HG02943 (cell line): ENCODE results near the gene ZBTB21.

Source experiments
- ATAC-seq: cut with Tn5 transposase; IDR thresholded peaks from one replicate; pipeline ENCODE4 v1.9.1; 2021; ENCODE audit warnings: mild to moderate bottlenecking, low read depth, moderate library complexity; ENCODE audit not compliant: unreplicated experiment

Gene ZBTB21

DNA sequence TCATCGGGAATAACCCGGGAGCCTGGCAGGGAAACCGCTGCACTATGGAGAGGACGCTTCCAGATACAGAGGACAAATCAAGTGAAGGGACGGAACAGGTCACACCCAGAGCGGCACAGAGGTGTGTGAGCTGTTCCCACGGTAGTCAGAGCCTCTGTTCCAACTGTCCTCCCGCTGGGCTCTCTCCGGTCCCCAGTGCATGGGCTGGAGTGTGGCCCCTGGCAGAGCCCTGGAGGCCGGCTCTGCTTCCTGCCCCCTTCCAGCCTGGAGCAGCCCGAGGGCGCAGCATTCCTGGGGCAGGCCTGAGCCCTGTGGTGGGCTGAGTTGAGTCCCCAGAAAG is 11.9 kb upstream of the ZBTB21 start:
- no peak for ATAC-seq

GRCh38 chr21:42021371-42022090 is 11.4 kb upstream of the ZBTB21 start:
- no peak for ATAC-seq

GRCh38 chr21:42019706-42020105 is 9.5 kb upstream of the ZBTB21 start:
- no peak for ATAC-seq

DNA sequence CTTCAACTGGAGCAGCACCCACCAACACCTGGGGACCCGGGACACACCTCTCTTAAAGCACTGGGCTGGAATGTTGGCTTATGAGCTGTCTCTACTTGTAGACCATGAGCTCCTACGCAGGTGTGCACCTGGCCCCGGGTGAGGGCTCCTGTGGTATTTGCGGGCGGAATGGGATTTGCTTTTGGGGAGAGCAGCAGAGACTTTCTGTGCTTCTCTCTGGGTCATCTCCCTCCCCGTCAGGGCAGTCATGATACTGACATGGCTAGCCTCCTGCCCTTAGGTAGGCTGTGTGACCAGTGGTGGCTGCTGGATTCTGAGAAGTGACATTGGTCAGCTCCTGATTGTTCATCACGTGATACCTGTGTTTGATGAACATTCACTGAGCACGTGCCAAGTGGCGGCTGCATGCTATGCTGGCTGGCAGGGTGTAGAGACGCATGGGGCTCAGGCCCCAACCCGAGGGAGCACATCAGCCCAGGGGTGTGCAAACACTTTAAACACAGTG is 9.0 kb upstream of the ZBTB21 start:
- no peak for ATAC-seq

GRCh38 chr21:42017022-42017421 is 6.9 kb upstream of the ZBTB21 start:
- ATAC-seq: no peak

- ATAC-seq: no peak
Observed at GRCh38 chr21:42016364-42016985, 6.3 kb upstream of the ZBTB21 start.

DNA sequence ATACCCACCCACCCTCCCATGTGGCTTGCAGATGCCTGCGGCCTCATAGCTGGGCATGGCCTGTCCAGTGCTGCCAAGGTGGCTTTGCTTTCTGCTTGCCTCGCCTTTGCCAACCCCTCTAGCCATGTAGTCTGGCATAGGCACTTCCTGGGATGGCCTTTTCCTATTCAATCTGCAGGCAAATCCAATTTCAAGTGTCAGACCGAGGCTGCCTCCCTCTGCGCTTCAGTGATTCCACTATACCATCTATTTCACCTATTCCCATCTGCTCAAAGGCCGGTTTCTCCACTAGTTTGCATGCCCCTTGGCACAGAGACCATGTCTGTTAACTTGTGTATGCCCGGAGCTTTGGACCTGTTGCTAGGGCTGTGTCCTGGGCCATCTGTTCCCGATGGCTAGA is 3.8 kb upstream of the ZBTB21 start:
- ATAC-seq: no peak

DNA sequence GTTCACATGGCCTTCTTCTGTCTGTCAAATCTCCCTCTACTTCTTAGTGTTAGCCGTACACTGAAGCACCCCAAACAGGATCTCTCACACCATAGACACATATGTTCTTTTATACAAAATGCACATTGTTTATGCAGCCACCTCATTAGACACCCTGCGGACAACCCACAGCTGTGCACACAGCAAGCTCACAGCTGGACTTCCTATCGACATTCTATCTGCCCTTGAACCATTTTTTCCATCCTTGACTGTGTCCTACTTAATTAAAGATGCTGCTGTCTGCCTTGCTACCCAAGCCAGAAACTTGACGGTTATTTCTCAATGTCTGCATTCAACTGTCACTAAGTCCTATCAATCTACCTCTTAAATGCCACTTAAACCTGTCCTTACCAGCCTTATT is 3.2 kb upstream of the ZBTB21 start:
- ATAC-seq: no peak

DNA sequence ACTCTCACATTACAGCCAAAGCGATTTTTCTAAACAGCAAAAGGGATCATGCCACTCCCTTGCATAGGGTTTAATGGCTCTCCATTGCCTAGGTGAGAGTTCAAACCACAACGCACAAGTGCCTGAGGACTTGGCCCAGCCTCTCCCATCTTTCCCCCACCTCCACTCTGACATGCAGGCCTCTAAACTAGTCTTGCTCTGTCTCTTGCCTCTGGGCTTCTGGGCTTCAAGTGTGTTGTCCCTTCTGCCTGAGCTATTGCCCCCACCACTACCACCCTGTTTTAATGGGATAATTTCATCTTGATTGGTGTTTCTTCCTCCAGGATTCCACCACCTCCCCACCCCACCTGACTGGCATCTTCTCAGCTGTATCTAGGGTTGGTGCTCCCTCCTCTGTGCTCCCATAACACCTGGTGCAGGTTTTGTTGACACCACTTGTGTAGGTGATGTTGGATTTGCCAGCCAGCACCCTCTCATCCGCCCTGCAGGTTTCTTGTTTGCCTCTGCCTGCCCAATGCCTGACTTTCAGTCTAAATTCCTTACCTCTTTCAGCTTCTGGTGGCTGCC is 2.7 kb upstream of the ZBTB21 start:
- no peak for ATAC-seq

DNA sequence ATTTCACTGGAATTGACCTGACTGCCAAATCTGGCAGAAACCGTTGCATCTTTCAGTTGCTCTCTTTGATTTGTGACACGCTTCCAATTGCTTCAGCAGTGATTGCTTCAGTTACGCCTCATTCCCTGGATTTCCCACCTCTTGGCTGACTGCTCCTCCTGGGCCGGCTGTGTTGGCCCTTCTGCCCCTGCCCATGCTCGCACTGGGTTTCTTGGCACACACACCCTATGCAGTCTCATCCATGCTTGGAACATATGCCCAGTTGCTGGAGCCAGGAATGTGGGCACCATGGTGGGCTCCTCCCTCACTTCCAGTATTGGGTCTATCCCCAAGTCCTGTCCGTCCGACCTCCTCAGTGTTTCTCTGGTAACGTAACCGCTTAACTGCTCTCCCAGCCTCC is 2.2 kb upstream of the ZBTB21 start:
- no peak for ATAC-seq

DNA sequence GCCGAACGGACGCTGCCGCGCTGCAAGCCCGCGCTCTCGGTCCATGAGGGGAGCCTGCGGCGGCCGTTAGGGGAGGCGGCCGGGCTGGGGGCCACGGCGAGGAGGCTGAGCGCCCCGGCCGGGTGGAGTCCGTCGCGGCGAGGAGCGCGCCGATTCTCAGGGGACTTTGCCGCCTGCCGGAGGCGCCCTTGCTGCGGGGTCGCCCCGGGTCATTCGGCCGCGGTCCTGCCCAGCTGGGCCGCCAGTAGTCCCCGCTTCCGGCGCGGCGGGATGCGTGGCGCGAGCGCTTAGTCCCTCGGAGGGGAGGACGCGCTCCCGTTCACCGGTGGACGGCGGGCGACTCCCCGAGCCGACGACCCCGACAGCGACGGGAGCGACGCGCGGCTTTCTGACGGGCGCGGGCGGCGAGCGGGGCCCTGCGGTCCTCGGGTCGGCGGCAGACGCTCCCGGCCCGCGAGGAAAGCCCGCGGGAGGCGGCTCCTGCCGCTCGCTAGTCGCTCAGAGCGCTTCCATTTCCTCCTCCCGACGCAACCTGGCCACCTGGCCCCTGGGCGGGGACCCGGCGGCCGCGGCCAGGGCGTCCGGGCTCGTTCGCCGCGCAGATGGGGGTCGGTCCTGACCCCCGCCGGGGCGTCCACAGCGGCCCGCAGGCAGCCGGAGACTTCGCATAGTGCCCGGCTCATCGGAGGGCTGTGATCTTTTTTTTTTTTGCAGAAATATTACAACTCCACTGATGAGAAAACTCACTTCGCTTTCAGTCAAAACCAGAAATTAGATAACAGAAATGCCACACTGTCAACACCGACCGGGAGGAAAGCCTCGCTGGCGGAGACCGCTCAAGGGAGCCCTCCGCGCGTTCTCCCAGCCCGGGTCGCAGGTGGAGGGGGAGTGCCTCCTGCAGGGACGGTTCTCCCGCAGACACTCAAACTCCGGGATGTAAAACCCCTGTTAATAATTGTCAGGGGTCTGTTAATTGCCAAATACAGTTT is 641 bp upstream of the ZBTB21 start:
- ATAC-seq: peak; percentile 19

- peak; percentile 31 for ATAC-seq
Observed at GRCh38 chr21:42009018-42009830, 936 bp downstream of the ZBTB21 start.

DNA sequence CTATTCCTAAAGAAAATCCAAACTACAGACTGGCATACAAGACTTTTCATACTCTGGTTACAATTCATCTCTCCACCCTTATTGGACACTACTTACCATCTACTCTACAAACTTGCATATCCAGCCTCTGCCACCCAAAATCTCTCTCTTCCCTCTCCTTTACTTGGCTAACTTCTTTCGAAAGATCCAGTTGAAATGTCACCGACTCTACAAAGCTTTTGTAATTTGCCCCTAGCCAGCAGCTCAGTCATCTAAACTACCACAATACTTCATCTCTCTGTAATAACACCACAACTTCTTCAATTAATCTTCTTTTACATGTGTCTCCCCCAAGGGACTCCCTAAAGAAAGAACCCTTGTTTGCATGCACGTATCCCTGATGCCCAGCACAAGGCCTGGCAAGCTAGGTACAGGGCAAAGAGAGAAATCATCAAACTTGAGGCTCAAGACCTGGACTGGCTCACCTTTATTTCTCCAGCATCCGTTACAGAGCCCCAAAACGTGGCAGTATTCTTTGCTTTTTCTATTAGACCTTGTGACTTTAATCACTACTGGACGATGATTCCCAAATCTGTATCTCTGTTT is 2.7 kb downstream of the ZBTB21 start:
- no peak for ATAC-seq

- no peak for ATAC-seq
Observed at GRCh38 chr21:42006765-42007164, 3.4 kb downstream of the ZBTB21 start.

- ATAC-seq: no peak
Observed at GRCh38 chr21:42004406-42005199, 5.6 kb downstream of the ZBTB21 start.

DNA sequence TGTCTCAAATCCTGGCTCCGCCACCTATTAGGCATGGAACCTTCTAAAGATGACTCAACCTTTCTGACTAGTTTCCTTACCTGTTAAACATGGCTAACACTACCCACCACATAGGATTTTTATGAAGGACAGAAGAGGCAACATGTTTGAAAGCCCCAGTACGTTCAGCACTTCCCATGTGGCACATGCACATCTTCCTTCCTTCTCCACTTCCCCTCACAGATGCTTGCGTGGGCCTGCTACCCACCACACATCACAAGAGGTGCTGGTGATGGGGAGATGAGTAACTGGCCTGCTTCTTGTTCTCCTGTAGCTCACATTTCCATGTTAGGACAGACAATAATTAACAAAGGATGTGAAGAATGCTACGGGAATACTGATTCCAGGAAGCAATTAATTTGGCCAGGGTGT is 7.1 kb downstream of the ZBTB21 start:
- no peak for ATAC-seq

DNA sequence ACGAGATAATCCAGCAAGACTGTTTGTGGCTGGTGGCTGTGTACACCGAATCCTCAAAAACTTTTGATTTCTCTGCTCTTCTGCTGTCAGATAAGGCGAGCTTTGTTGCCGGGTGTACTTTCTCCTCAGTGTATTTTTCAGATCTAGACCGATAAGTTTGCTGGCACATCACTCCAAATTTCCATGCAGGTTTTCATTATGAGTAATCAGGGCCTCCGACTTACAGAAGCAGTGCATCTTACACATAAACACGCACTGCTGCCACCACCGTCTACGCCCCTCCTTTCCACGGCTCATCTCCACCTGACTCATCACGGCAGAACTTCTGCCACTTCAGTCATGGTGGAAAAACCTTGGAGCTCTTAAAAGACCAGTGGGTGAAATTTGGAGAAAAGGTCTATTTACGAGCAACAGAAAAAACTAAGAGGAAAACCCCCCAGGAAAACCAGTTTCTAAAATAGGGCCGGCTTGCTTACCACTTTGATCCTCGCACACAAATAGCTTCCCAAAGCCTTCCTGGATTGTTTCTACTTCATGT is 7.7 kb downstream of the ZBTB21 start:
- ATAC-seq: no peak

DNA sequence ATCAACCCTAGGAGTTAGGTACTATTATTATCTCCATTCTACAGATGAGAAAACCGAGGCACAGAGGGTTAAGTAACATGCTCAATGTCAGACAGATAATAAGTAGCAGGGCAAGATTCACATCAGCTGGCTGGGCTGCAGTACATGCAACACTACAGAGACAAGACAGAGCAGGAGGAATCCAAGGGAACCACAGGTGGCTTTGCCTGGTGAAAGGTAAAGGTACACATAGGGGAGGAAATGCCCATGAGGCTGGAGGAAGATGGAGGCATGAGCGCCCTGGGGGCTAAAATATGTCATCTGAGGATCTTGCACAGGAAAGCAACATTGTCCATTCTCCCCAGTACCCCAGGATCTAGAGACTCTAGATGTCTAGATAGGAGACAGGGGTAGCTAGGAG is 8.4 kb downstream of the ZBTB21 start:
- no peak for ATAC-seq

DNA sequence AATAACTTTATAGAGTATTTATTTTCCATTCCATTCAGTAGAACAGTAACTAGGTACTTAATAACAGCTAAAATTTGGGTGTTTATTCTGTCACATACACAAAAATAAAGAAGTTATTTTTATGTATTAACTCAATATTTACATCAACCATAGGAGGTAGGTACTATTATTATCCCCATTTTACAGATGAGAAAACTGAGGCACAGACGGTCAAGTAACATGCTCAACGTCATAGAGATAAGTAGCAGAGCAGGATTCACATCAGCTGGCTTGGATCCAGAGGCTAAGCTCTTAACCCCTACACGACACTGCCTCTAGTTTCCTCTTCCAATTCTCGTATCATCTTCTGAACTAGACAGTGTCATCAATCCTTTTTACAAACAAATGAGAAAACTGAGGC is 9.3 kb downstream of the ZBTB21 start:
- ATAC-seq: no peak
